ENCODE data around the gene TUBB6.

The TUBB6 gene

GRCh38 chr18:12307701-12308385 is at the start of gene TUBB6:
TSS of gene TUBB6 (plus strand) at chr18:12308241. CDS start at chr18:12308293, 52 bp downstream.
- no peak for DNase-seq

DNA sequence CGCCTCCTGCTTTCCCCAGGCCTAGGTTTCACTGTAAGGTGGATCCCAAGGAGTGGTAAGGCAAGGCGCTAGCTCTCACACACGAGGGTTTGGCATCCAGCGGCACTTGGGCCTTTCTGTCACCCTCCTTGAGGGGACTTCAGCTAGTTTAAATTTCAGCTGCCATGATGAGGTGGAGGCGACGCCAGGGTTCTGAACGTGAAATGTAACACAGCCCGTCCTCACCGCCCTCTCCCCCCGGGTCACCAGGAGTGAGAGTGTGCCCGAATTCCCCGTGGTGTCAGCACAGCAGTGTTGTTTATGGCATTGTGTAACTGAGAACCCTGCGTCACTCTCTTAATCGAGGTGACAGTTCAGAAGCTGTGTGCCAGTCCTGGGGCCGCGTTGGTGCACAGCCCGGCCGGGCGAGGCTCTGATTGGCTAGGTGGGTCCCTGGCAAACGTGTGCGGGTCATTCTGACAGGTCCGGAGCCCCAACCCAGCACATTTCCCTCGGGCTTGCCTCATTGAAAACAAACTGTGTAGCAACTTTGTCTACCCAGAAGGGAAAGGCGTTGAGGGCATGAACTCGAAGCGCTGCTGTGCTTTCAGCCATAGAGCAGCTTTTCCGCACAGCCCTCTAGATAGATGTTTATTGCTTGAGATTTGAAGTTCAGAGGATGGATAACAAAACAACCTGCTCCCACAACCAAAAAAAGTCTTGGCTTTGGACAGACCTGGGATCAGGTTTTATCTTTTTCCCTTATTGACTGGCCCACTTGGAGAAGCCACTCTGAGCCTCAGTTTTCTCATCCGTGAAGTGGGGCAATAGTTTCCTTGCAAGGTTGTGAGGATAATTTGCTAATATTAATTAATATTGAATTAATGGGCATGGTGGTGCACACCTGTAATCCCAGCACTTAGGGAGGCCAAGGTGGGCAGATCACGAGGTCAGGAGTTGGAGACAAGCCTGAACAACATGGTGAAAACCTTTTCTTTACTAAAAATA is 49.0 kb upstream of the TUBB6 start:
- no peak for DNase-seq

- no peak for DNase-seq
Measured at GRCh38 chr18:12262748-12263147, 45.3 kb upstream of the TUBB6 start.

DNA sequence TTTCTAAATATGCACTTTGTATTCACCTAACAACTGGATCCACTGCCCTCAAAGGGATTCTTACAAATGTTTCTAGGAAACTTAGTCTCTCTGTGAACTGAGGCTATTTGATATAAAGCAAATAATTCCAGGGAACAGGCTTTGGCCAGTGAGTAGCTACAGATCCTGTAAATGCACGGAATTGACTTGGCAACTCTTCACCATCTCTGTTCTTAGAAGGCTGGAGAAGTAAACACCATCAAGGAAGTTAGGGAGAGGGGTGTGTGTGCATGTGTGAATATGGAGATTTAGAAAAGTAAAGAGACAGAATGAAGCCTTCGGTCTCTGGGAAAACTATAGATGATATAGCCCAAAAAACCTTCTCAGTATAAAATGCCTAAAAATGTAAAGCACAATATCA is 43.2 kb upstream of the TUBB6 start:
- no peak for DNase-seq

DNA sequence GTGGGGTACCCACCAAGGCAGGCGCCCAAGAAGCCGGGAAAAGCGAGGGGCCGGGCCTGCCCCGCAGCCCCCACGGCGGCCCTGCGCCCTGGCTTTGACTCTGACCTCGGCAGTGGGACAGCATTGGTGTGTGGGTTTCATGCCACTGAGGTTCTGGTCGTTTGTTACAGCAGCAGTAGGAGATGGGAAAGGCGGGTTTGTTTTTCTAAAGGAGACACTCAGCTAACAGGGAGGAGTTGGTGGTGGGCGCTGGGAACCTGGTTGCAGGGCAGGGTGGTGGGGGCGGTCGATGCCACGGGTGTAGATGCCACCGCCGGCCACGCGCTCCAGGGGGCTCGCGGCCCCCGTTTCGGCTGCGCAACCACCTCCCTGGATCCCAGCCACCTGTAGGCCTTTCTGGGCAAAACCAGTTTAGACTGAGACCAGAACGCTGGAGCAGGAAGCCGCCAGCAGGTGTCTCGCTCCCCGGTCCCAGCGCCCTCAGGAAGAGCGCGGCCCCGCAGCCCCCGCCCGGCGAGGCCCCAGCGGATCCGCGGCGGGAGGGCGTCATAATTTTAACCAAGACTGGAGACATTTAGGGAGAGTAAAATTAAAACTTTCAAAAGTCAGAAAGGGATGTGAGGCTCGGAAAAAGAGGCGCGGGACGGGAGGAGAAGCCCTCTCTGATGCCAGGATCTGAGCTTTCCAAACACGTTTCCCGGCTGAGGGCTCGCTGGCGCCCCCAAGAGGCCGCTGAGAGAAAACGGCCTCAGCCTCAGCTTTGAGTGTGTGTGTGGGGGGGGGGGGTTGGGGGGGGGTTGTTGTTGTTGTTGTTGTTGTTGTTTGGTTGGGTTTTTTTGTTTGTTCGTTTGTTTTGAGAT is 36.4 kb upstream of the TUBB6 start:
- peak; percentile 43 for DNase-seq

DNA sequence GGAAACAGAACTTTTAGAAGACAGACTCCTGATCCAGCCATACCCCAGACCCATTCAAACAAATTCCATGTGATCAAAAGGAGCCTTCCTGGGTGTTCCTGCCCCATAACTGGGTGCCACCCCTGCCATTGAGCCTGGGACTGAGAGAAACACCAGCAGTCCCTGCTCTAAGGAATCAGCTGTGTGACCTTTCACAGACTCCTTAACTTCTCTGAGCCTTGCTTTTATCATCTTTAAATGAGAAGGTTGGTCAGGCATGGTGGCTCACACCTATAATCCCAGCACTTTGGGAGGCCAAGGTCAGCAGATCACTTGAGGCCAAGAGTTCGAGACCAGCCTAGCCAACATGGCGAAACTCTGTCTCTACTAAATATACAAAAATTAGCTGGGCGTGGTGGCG is 33.2 kb upstream of the TUBB6 start:
- DNase-seq, result no peak

DNA sequence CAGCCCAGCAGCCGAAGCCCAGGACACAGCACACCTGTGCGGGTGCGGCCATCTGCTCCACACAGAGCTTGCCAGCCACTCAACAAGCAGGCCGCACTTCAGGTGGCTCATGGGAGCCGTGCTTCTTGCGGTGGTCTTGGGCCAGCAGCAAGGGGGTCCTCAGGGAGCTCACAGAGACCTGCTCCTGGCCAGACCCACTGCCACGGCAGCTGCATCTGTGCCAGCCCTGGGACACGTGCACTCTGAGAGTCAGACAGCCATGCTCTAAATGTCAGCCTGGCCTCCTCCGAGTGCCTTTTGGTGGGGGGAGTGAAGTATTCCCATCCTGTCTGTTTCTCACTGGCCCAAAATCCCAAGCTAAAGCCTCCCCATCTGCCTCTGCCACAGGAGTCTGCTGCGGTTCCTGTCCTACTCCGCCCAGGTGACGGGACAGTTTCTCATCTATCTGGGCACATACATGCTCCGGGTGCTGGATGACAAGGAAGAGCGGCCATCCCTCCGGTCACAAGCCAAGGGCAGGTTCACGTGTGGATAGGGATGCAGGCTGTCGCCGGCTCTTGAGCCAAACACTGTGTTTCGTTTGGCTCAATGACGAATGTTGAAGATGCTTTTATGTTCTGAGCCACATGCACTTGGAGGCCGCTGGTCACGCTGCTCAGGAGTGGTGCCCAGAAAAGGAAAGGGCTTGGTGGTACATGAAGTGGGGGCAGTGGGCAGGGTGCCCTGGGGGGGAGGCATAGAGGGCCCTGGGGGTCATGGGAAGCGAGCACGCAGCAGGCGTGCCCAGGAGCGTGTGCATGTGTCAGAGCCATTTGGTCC is 31.1 kb upstream of the TUBB6 start:
- DNase-seq, result no peak

DNA sequence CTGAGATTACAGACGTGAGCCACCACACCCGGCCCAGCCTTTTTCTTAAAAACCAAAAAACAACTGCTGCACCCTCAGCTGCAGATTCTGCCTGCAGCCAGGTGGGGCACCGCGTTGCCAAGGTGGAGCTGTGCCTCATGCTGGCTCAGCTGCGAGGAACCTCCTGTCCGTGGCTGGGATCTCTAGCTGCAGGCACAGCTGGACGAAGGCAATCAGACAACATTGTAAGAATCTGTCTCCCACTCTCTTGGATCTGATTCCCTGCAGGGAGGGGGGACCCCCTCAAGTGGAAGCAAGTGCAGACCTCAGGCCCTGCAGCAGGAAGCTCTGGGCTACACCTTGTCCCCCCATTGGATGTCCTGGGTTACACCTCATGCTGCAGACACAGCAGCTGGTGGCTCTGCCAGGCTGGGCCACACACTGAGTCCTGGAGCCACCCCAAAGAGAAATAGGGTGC is 29.8 kb upstream of the TUBB6 start:
- no peak for DNase-seq

GRCh38 chr18:12278741-12279682 is 29.0 kb upstream of the TUBB6 start:
- no peak for DNase-seq

GRCh38 chr18:12279781-12280531 is 28.1 kb upstream of the TUBB6 start:
- no peak for DNase-seq

GRCh38 chr18:12281861-12282260 is 26.2 kb upstream of the TUBB6 start:
- DNase-seq, result no peak

- DNase-seq, result no peak
Measured at GRCh38 chr18:12282442-12283039, 25.5 kb upstream of the TUBB6 start.

GRCh38 chr18:12283256-12283655 is 24.8 kb upstream of the TUBB6 start:
- DNase-seq, result no peak

GRCh38 chr18:12283666-12284065 is 24.4 kb upstream of the TUBB6 start:
- no peak for DNase-seq

GRCh38 chr18:12287131-12287681 is 20.8 kb upstream of the TUBB6 start:
- no peak for DNase-seq

DNA sequence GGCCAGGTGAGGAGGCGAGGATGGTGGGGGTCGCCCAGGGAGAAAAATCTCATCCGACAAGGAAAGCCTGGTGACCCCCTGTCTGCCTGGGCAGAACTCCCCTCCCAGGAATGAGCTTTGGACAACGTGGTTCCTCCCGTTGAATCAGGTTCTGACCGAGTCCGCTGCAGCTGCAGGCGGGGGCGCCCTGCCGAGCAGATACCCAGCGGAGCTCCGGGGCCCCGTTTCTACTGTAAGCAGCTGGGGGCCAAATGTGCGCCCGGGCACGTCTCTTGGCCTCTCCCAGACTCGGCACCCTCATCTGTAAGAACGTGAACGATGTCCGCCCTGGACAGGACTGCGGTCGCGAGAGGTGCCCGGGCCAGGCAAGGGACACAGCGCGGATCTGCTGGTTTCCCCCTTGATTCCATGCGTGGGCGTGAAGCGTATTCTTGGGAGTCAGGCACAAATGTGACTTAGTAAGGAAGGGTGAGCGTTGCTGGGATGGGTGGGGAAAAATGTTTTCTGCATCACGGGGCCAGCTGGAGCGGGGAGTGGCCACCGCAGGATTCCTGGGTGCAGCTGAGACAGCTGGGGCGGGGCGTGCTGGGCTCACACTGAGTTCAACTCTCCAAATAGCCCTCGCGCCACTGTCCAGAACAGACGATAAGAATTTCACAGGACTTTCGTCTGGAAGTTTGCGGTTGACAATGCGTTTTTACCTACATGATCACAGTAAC is 20.2 kb upstream of the TUBB6 start:
- no peak for DNase-seq

GRCh38 chr18:12288403-12288755 is 19.7 kb upstream of the TUBB6 start:
- DNase-seq, result no peak

DNA sequence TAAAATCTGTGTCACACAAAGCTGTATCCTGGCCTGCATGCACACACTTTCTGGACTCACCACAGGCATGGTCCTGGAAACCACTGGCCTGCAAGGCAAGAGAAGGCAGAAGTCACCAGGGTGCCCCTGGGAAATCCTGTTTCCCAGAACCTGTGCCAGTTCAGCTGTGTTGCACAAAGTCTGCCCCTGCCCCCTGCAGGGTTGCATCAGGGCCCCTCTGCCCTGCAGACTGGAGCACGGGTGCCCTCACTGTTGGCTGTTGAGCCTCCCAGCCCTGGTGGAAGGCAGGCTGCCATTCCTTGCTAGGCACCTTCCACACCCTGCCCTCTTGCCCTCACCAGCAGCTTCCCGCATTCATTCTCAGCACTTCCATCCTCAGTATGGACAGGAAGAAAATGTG is 18.0 kb upstream of the TUBB6 start:
- no peak for DNase-seq

DNA sequence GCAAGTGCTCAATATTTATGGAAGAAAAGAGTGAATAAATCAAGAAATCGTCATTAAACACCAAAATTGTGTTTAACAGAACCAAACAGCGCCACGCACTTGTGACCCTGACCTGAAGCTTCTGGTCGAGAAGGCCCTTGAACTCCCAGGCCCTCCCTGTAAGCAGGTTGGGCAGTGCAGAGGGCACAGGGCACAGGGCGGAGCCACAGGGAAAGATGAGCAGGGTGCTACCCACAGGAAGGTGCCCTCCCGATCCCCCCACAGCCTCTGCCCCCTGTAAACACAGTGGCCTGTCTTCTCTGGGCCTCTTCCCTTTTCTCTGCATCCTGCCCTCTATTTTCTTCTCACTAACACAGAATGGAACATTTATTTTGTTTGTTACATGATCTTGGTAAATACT is 16.9 kb upstream of the TUBB6 start:
- DNase-seq, result no peak

Measured in activated CD4-positive, CD25-positive, alpha-beta regulatory T cell treated with anti-CD3 and anti-CD28 coated beads, Interleukin-2, amount 50 U/mL, for 72 hours (primary cell).